H54 (cell line): ENCODE results near the gene CNIH2.
"Not testable (repeated sequence)": the region's sequence is repeated elsewhere in the genome, so short reads cannot be mapped to it uniquely, and the experiment has no call there.

ENCODE experiments used
- DNase-seq: peaks from one replicate; pipeline ENCODE4 v3.0.0; 2011; ENCODE audit warnings: low spot score, mixed read lengths; ENCODE audit not compliant: insufficient read length
- FAIRE-seq: peaks from 3 replicates; lab custom pipeline; 2011; peaks lifted over from hg19 to GRCh38; lab: Jason Lieb, UNC
- POLR2A ChIP-seq: IDR thresholded peaks from 2 replicates; pipeline ENCODE4 v1.6.1; 2011; ENCODE audit warnings: low read depth, mild to moderate bottlenecking, low read length

CNIH2 gene

GRCh38 chr11:66294626-66295620, 16.9 kb downstream of the CNIH2 start:
- no peak for TF ChIP-seq POLR2A
- FAIRE-seq (no peak), DNase-seq (no peak)

DNA sequence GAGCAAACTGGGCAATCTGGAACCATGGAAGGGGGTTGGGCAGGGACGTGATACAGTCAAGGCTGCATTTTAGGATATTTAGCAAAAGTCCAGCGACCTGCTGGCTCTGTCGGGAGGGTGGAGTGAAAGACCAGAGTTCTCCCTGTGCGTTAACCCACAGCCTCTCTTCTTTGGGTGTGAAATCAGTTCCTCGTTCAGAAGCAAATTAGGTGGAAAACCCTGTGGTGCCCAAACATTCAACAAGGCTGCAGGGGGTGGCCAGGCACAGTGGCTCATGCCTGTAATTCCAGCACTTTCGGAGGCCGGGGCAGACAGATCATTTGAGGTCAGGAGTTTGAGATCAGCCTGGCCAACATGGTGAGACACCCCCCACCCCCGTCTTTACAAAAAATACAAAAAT, 19.6 kb downstream of the CNIH2 start:
- TF ChIP-seq POLR2A: no peak
- FAIRE-seq (no peak), DNase-seq (no peak)

DNA sequence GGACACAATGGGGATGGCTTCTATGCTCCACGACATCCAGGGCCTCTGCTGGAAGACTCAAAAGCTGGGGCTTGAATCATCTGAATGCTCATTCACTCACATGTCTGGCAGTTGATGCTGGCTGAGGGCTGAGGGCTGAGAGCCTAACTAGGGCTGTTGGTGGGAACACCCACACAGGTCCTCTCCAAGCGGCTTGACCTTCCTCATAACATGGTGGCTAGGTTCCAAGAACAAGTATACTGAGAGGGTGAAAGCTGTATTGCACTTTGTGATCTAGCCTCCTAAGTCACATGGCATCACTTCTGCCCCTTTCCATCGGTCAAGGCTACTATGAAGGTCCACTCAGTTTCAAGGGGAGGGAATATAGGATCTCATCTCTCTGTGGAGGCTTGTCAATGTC, 21.2 kb downstream of the CNIH2 start:
- FAIRE-seq (no peak), DNase-seq (no peak)
- no peak for TF ChIP-seq POLR2A

DNA sequence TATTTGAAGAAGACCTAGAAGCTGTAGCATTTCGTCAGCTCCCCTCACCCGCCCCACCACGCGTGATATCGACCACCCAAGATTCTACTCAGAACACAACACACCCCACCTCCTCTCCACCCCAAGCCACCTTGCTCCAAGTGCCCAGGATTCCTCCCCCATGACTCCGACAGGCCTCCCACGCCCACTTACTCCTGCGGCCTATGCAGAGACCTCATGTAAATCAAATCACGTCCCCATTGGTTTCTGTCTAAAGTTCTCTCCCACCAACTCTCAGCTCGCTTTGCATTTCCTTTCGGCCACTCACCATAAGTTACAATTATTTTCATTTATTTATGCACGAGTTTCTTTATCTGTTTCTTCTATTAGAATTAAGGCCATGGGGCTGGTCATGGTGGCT, 24.7 kb downstream of the CNIH2 start:
- FAIRE-seq (no peak), DNase-seq (no peak)
- TF ChIP-seq POLR2A: no peak

- TF ChIP-seq POLR2A: no peak
- no peak for DNase-seq
These were observed 31.5 kb downstream of the CNIH2 start for GRCh38 chr11:66309475-66309874.

DNA sequence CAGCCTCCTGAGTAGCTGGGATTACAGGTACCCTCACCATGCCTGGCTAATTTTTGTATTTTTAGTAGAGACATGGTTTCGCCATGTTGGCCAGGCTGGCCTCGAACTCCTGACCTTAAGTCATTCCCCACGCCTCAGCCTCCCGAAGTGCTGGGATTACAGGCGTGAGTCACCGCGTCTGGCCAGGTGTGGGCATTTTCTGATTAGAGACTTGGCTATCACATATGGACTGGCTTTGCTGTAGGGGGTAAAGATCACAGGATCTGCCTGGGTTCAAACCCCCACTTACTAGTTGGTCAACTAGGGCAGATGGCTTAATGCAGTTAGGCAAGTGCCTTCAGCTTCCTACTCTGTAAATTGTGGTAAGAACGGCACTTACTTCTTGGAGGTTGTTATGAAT, 32.3 kb downstream of the CNIH2 start:
- DNase-seq: no peak
- no peak for FAIRE-seq
- no peak for TF ChIP-seq POLR2A

More at GRCh38 chr11:66309475-66309874, 31.5 kb downstream of the CNIH2 start:
- FAIRE-seq: no peak

GRCh38 chr11:66310803-66311440, 32.9 kb downstream of the CNIH2 start:
- not testable (repeated sequence) for DNase-seq, FAIRE-seq

GRCh38 chr11:66311470-66311964, 33.5 kb downstream of the CNIH2 start:
- no peak for DNase-seq
- TF ChIP-seq POLR2A: no peak
- FAIRE-seq: no peak

GRCh38 chr11:66311965-66312548, 34.1 kb downstream of the CNIH2 start:
- no peak for TF ChIP-seq POLR2A
- DNase-seq: peak; percentile 94
- no peak for FAIRE-seq

DNA sequence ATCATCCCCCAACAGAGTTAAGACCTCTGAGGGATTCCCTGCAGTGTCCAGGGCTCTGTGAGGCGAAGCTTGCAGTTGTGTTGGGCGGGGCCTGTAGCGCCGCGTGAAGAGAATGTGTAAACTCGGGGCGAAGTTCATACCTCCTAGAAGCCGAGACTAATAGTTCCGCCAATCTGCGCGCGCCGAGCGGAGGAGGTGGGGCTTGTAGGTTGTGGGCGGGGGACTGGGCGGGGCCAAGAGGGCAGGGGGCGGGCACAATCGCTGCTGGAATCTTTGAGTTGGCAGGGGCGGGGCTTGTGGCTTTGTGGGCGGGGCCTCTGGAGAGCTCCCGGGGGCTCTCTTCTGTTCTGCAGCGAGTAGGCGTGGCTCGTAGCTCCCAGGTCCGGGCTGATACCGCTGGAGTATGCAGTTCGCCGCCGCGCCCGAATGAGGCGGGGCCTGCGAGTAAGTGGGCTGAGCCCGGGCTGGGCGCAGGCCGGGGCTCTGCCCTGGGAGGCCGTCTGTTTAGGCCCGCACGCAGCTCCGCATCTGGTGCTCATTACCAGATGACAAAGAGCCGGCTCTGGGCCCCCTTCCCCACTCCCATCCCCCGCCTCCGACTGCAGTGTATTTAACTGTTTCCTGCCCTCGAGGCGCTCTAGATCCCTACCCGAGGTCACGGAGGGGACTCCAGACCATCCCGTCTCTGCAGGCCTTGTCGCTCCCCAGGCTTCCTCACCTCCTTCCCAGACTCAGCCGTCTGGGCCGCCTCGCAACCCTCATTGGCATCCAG, 34.8 kb downstream of the CNIH2 start:
- TF ChIP-seq POLR2A: peak; percentile 31; the same call in 1 of the 2 replicates
- FAIRE-seq (no peak), DNase-seq (peak; percentile 98)

DNA sequence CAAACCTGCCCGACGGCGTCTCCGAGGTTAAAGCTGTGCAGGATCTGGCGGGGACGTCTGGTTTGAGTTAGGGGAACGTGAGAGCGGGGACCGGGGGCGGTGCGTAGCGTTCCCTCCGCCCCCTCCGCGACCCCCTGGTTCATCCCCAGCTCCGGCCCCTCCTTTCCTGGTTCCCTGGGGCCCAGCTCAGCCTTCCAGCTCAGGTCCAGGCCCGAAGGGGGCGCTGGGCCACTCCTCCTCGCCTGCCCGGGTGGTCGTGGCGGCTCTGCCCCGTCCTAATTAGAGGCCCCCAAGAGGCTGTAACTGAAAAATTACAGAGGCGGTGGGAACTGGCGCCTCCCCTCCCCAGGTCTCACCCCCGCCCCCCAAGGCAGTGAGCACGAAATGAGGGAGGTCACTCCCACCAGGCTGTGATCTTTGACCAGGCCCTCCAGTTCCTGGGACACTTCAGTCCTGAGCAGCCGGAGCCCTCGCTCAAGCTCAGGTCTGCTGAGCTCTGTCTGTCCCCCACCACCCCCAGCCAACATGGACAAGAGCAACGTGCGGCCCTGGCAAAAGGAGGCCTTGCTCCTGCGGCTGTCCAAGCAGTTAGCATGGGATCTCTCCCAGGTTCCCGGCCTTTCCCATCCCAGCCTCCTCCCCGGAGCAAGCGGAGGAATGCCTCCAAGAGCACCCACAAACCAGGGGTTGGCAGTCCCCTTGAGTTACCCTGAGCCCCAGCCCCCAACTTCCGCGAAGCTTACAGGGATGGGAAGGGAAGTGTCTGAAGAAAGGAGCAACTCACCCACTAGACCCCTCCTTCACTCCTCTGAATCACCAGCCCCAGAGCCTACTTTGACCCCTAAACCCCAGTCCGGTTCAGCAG, 35.6 kb downstream of the CNIH2 start:
- no peak for FAIRE-seq
- TF ChIP-seq POLR2A: no peak
- no peak for DNase-seq

GRCh38 chr11:66314186-66314501, 36.2 kb downstream of the CNIH2 start:
- FAIRE-seq: no peak
- no peak for TF ChIP-seq POLR2A
- DNase-seq: no peak
